Thymus (tissue), 11 donors: ENCODE measurements around the gene APLF. TPM values are rescaled to one million over a fixed set of nuclear protein-coding genes. Genes with fewer than 3 reads are reported as not detected.

Experiments
- DNase-seq, 9 donors: peaks; one replicate each; pipeline ENCODE4 v3.0.0-alpha.2; 2013; ENCODE audit warnings: low spot score in 9 of 9, low read depth in 6 of 9, missing footprints in 1 of 9
- H3K27ac ChIP-seq, 2 donors: one replicate each; pipeline ENCODE4 v1.5.1; 2013; ENCODE audit warnings: control low read depth in 1 of 2, low read depth in 1 of 2, low read length in 1 of 2, mild to moderate bottlenecking in 1 of 2, moderate library complexity in 1 of 2
- H3K27me3 ChIP-seq, 2 donors: one replicate each; pipeline ENCODE4 v1.5.1; 2013; ENCODE audit warnings: low read length in 1 of 2; ENCODE audit not compliant: control insufficient read depth in 2 of 2, insufficient read depth in 1 of 2
- H3K36me3 ChIP-seq, 2 donors: one replicate each; pipeline ENCODE4 v1.5.1; 2013; ENCODE audit warnings: low read length in 1 of 2, mild to moderate bottlenecking in 1 of 2, moderate library complexity in 1 of 2; ENCODE audit not compliant: control insufficient read depth in 2 of 2, insufficient read depth in 2 of 2
- H3K4me1 ChIP-seq, 2 donors: one replicate each; pipeline ENCODE4 v1.5.1; 2013; ENCODE audit warnings: low read length in 2 of 2; ENCODE audit not compliant: control insufficient read depth in 2 of 2, insufficient read depth in 2 of 2
- H3K4me3 ChIP-seq, 2 donors: one replicate each; pipeline ENCODE4 v1.5.1; 2013; ENCODE audit warnings: low read length in 2 of 2, control low read depth in 1 of 2, mild to moderate bottlenecking in 1 of 2
- H3K9me3 ChIP-seq, 2 donors: one replicate each; pipeline ENCODE4 v1.5.1; 2013; ENCODE audit warnings: low read length in 1 of 2, mild to moderate bottlenecking in 1 of 2; ENCODE audit not compliant: control insufficient read depth in 2 of 2, insufficient read depth in 1 of 2
- WGBS: extraction: QIAGEN DNeasy Blood & Tissue Kit; methylation state at CpG from one replicate; pipeline ENCODE4 v1.1.7; 2013; 5-methylcytosine and 5-hydroxymethylcytosine counted together
- polyA plus RNA-seq: library from polyadenylated mRNA; stranded (reverse); fragments of 200-250 nt; gene quantifications from one replicate; pipeline ENCODE4 v1.2.3, GENCODE V29; 2013
- total RNA-seq: library from RNA; stranded (reverse); fragments of 120-200 nt; gene quantifications from one replicate; pipeline ENCODE4 v1.2.4, GENCODE V29; 2013
- donor health status: healthy.

Gene APLF
- total and polyA plus RNA-seq, 2 donors = 2.4 to 7.5 TPM

DNA sequence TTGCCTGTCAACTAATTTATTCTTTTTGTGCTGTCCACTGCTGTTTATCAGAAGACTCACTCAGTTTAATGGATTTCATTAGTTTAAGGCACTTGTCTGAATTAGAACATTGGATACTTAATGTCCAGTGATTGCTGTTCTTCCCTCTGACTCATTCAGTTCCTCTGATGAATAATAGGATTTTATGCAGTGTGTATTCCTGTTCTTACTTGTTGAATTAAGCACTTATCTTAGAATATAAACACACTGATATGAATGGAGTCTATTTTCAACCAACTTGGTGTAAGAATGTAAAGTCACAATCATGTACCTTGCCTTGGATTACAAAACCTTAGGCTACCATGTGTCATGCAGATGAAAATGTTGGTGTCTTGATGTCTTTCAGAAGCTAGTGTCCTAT, 89.0 kb downstream of the APLF start:
- Histone ChIP-seq H3K27me3 (no peaks in the 10 kb centered on the region), H3K4me3 (no peak overlapping the region), H3K4me1 (no peaks in the 10 kb centered on the region), H3K36me3 (no peaks in the 10 kb centered on the region), H3K27ac (no peak overlapping the region), H3K9me3 (no peaks in the 10 kb centered on the region)
- no peak for DNase-seq

GRCh38 chr2:68558576-68558975, 91.2 kb downstream of the APLF start:
- no peak overlapping the region for H3K27ac ChIP-seq
- no peak for DNase-seq
- H3K4me3 ChIP-seq = no peak overlapping the region
- no peaks in the 10 kb centered on the region for H3K27me3 ChIP-seq
- H3K36me3 ChIP-seq = no peaks in the 10 kb centered on the region
- no peaks in the 10 kb centered on the region for H3K9me3 ChIP-seq
- H3K4me1 ChIP-seq = no peaks in the 10 kb centered on the region
- 98% methylated on average over 4 of the region's 4 CpGs for WGBS

GRCh38 chr2:68559692-68560091, 92.3 kb downstream of the APLF start:
- Histone ChIP-seq H3K36me3 (no peaks in the 10 kb centered on the region), H3K9me3 (no peaks in the 10 kb centered on the region), H3K27me3 (no peaks in the 10 kb centered on the region), H3K27ac (no peak overlapping the region), H3K4me1 (no peaks in the 10 kb centered on the region), H3K4me3 (no peak overlapping the region)
- 97% methylated on average over 2 of the region's 2 CpGs for WGBS
- DNase-seq = no peak

DNA sequence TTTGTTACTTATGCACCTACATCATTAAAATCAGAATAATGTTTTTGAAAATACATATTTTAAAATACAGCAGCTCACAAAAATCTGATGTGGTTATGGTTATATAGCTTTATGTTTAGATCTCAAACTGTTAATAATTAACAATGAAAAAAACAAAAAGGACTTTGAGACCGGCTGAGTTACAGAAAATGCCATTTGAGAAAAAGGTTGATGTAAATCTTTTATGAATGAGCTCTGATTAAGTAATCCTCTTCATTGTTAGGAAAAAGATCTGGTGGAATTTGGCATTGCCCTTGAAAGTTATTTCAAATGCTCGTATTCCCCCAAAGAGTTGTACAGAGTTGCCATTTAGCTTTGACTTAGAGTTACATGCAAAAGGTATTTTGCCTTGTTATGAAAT, 93.2 kb downstream of the APLF start:
- no peak for DNase-seq
- no peak overlapping the region for H3K4me3 ChIP-seq
- H3K36me3 ChIP-seq = no peaks in the 10 kb centered on the region
- 99% methylated on average over 2 of the region's 2 CpGs for WGBS
- H3K27ac ChIP-seq = no peak overlapping the region
- H3K9me3 ChIP-seq = no peaks in the 10 kb centered on the region
- H3K27me3 ChIP-seq = no peaks in the 10 kb centered on the region
- no peaks in the 10 kb centered on the region for H3K4me1 ChIP-seq

GRCh38 chr2:68561372-68561771, 94.0 kb downstream of the APLF start:
- Histone ChIP-seq H3K9me3 (no peaks in the 10 kb centered on the region), H3K4me1 (no peaks in the 10 kb centered on the region), H3K27ac (no peak overlapping the region), H3K27me3 (no peaks in the 10 kb centered on the region), H3K4me3 (no peak overlapping the region), H3K36me3 (no peaks in the 10 kb centered on the region)
- DNase-seq = no peak
- 87% methylated on average over 3 of the region's 3 CpGs for WGBS

- no peak for DNase-seq
- no peaks in the 10 kb centered on the region for H3K36me3 ChIP-seq
- no peaks in the 10 kb centered on the region for H3K27me3 ChIP-seq
- H3K9me3 ChIP-seq = no peaks in the 10 kb centered on the region
- no peak overlapping the region for H3K27ac ChIP-seq
- WGBS = 96% methylated on average over 2 of the region's 2 CpGs
- H3K4me3 ChIP-seq = no peak overlapping the region
- H3K4me1 ChIP-seq = no peaks in the 10 kb centered on the region
Measured at GRCh38 chr2:68562934-68563333, 95.5 kb downstream of the APLF start.

DNA sequence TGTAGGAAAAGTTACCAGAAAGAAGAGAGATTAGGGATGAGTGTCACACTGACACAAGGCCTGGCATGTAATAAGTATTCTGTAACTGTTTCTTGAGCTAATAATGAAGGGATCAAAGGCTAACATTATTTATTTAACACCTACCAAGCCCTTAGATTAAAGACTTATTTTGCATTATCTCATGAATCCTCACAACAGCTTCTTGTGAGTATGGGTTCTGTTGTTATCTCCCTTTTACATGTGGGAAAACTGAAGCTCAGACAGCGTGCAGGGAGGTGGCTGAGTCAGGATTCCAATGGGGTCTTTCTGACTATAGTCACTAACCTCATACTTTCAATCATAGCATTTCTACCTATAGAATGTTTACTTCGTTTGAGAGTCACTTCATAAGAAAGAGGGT, 97.0 kb downstream of the APLF start:
- Histone ChIP-seq H3K27me3 (no peaks in the 10 kb centered on the region), H3K9me3 (no peaks in the 10 kb centered on the region), H3K36me3 (no peaks in the 10 kb centered on the region), H3K4me3 (no peak overlapping the region), H3K27ac (no peak overlapping the region), H3K4me1 (no peaks in the 10 kb centered on the region)
- WGBS = 95% methylated on average over 2 of the region's 2 CpGs
- no peak for DNase-seq

GRCh38 chr2:68565273-68565672, 97.9 kb downstream of the APLF start:
- no peaks in the 10 kb centered on the region for H3K27me3 ChIP-seq
- H3K9me3 ChIP-seq = no peaks in the 10 kb centered on the region
- no peaks in the 10 kb centered on the region for H3K36me3 ChIP-seq
- H3K4me3 ChIP-seq = no peak overlapping the region
- H3K27ac ChIP-seq = no peak overlapping the region
- DNase-seq = no peak
- H3K4me1 ChIP-seq = no peaks in the 10 kb centered on the region

DNA sequence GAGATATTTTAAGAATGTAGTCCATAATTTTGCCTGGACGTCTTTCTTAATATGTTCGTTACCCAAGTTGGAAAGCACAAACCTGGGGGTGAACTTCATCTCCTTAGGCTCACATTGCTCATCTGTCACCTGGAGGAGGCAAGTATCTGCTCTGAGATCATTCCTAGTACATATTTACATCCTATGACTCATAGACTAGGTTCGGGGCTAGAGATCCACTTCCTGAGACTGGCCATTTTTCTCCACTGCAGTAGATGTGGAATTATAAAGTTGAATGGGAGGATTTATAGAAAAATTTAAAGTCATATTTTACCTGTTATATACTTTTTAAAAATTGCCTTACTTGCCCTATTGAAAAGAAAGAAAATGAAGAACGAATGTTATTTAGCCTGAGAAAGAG, 98.5 kb downstream of the APLF start:
- no peaks in the 10 kb centered on the region for H3K4me1 ChIP-seq
- no peaks in the 10 kb centered on the region for H3K9me3 ChIP-seq
- no peak for DNase-seq
- H3K36me3 ChIP-seq = no peaks in the 10 kb centered on the region
- H3K27ac ChIP-seq = no peak overlapping the region
- no peak overlapping the region for H3K4me3 ChIP-seq
- 96% methylated on average over 4 of the region's 4 CpGs for WGBS
- no peaks in the 10 kb centered on the region for H3K27me3 ChIP-seq

DNA sequence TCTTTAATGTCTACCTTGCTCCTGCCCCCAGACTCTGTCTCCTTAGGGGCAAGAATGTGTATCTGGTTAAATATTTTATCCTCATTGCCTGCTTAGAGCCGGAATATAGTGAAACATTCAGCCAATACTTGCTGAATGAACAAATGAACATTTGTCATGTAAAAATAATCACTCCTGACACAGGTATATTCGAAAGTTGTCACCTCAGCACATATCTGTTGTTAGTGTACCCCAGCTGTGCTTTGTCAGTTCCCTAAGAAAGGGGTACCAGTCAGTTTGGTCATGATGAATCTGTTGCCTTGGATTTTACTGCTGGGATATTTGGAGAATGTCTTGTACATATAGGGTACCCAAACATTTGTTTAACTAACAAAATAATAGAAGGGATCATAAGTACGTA, 99.0 kb downstream of the APLF start:
- 98% methylated on average over 3 of the region's 3 CpGs for WGBS

More for the DNA sequence above, 99.0 kb downstream of the APLF start:
- no peaks in the 10 kb centered on the region for H3K9me3 ChIP-seq
- no peak overlapping the region for H3K27ac ChIP-seq
- no peak for DNase-seq
- H3K36me3 ChIP-seq = no peaks in the 10 kb centered on the region
- no peak overlapping the region for H3K4me3 ChIP-seq
- no peaks in the 10 kb centered on the region for H3K4me1 ChIP-seq
- no peaks in the 10 kb centered on the region for H3K27me3 ChIP-seq
